Left colon (tissue), 2 donors: ENCODE measurements around the gene HSPA1B. TPM values are rescaled to one million over a fixed set of nuclear protein-coding genes. Genes with fewer than 3 reads are reported as not detected.
A peak's percentile ranks its signal among the peaks of the same experiment; 100 is the strongest.
"Not testable (repeated sequence)": the region's sequence is repeated elsewhere in the genome, so short reads cannot be mapped to it uniquely, and the experiment has no call there.

Source experiments
- ATAC-seq: fragments of 200-7000 bp; cut with Tn5 transposase; one replicate; pipeline ENCODE4 v1.9.1; 2020; ENCODE audit warnings: mild to moderate bottlenecking, moderate library complexity
- DNase-seq, 2 donors: peaks; one replicate each; pipeline ENCODE4 v3.0.0-alpha.2; 2020
- intact Hi-C, 2 donors: fragments of 100-400 bp; cut with DNase I in 1 of 2; cut with micrococcal nuclease in 1 of 2; formaldehyde crosslinking; loops; one replicate each; pipeline versions ENCODE4 v1.11.2 to v1.14.0; 2022; cut with DNase I, micrococcal nuclease
- total RNA-seq, 2 donors: library from RNA; stranded (reverse); fragmentation: NEBNext Ultra II Directional; extraction: Animal tissue kit (Norgen Biotek cat#: 25700); gene quantifications; one replicate each; pipeline ENCODE4 v1.2.1, GENCODE V29; 2021
- donor health status: DM: no; HTN: no; CAD: no.
- donor health status: DM: yes; HTN: yes; CAD: no.

HSPA1B gene
- total RNA-seq, 2 donors from 2014 or later, result 252 to 296 TPM

- no peak for ATAC-seq
- intact Hi-C loops, result no loop called here
These were observed 14.5 kb downstream of the HSPA1B start for GRCh38 chr6:31842053-31842452.

GRCh38 chr6:31844507-31844906 lies 17.0 kb downstream of the HSPA1B start:
- ATAC-seq, result no peak
- no peak for DNase-seq
- intact Hi-C loops, result no loop called here

More at GRCh38 chr6:31842053-31842452, 14.5 kb downstream of the HSPA1B start:
- no peak for DNase-seq

GRCh38 chr6:31847276-31847978 lies 19.9 kb downstream of the HSPA1B start:
- intact Hi-C loops, result no loop called here
- ATAC-seq, result peak; percentile 62

GRCh38 chr6:31850765-31851484 lies 23.4 kb downstream of the HSPA1B start:
- DNase-seq (no peak), ATAC-seq (no peak)
- intact Hi-C loops, result no loop called here

More at GRCh38 chr6:31847276-31847978, 19.9 kb downstream of the HSPA1B start:
- DNase-seq, result no peak

- ATAC-seq (peak; percentile 46), DNase-seq (no peak)
- intact Hi-C loops, result no loop called here
These were observed 23.9 kb downstream of the HSPA1B start for GRCh38 chr6:31851485-31851832.

DNA sequence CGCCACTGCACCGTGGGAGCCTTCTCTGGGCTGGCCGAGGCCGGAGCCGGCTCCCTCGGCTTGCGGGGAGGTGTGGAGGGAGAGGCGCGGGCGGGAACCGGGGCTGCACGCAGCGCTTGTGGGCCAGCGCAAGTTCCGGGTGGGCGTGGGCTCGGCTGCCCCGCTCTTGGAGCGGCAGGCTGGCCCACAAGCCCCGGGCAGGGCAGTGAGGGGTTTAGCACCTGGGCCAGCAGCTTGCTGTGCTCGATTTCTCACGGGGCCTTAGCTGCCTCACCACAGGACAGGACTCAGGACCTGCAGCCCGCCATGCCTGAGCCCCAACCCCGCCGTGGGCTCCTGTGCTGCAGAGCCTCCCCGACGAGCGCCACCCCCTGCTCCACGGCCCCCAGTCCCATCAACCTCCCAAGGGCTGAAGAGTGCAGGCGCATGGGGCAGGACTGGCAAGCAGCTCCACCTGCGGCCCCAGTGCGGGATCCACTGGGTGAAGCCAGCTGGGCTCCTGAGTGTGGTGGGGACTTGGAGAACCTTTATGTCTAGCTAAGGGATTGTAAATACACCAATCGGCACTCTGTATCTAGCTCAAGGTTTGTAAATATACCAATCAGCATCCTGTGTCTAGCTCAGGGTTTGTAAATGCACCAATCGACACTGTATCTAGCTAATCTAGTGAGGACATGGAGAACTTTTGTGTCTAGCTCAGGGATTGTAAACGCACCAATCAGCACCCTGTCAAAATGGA lies 24.6 kb downstream of the HSPA1B start:
- DNase-seq, ATAC-seq, intact Hi-C loops: not testable (repeated sequence)

DNA sequence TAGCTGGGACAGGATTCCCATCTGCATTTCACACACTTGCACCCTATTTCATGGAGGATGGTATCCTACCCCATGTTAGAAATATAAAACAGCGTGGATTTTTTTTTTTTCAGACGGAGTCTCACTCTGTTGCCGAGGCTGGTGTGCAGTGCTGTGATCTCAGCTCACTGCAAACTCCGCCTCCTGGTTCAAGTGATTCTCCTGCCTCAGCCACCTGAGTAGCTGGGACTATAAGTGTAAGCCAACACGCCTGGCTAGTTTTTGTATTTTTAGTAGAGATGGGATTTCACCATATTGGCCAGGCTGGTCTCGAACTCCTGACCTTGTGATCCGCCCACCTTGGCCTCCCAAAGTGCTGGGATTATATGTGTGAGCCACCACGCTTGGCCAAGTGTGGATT lies 30.2 kb downstream of the HSPA1B start:
- intact Hi-C loops, DNase-seq, ATAC-seq: not testable (repeated sequence)

DNA sequence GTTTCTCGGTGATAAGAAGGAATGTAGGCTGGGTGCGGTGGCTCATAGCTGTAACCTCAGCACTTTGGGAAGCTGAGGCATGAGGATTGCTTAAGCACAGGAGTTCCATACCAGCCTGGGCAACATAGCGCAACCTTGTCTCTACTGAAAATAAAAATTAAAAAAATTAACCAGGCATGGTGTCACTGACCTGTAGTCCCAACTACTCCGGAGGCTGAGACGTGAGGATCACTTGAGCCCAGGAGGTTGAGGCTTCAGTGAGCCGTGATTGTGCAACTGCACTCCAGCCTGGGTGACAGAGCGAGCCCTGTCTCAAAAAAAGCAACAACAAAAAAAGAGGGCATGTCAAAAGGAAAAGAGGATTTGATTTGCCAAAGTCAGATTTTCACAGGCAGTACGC lies 31.2 kb downstream of the HSPA1B start:
- intact Hi-C loops, result no loop called here
- no peak for ATAC-seq

GRCh38 chr6:31859923-31860322 lies 32.4 kb downstream of the HSPA1B start:
- intact Hi-C loops, result no loop called here
- DNase-seq (no peak), ATAC-seq (no peak)

More for the DNA sequence above, 31.2 kb downstream of the HSPA1B start:
- no peak for DNase-seq

DNA sequence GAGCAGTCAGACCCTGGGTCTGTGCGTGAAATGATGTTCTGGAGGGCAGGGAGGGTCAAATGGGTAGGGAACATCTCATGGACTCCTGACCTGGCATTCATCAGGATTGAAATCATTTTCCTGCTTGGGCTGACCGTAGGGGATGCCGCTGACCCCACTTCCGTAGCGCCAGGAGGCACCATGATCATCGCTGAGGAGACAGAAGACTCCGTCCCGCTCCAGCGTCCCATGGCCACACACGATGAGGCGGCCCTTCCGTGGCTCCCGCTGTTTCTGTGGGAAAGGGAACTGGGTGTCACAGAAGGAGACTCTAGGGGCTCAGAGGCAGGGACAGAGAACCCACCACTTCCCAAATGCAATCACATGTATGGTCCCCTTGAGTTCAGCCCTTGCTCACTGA lies 32.8 kb downstream of the HSPA1B start:
- intact Hi-C loops, result no loop called here

GRCh38 chr6:31861150-31861549 lies 33.6 kb downstream of the HSPA1B start:
- DNase-seq, result no peak
- intact Hi-C loops, result no loop called here
- ATAC-seq, result no peak

More for the DNA sequence above, 32.8 kb downstream of the HSPA1B start:
- ATAC-seq, result no peak
- DNase-seq, result no peak

DNA sequence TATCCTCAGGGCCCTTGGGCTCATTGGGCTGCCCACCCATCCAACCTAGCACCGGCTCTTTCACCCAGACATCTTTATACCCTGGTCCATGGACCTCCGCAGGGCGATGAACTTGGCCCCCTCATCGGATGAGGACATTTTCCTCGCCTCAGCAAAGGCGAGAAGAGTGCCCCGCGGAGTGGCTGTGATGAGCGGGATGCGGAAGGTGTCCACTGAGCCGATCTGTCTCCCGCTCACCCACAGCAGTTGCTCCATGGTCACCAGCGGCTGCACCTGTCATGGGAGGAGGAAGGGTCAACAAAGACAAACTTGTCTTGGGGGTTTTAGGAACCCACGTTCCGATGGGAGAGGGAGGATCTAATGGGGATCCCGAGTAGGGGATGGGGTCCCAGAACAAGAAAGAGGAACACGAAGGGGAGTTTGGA lies 34.4 kb downstream of the HSPA1B start:
- intact Hi-C loops, result no loop called here
- DNase-seq, result no peak
- no peak for ATAC-seq

DNA sequence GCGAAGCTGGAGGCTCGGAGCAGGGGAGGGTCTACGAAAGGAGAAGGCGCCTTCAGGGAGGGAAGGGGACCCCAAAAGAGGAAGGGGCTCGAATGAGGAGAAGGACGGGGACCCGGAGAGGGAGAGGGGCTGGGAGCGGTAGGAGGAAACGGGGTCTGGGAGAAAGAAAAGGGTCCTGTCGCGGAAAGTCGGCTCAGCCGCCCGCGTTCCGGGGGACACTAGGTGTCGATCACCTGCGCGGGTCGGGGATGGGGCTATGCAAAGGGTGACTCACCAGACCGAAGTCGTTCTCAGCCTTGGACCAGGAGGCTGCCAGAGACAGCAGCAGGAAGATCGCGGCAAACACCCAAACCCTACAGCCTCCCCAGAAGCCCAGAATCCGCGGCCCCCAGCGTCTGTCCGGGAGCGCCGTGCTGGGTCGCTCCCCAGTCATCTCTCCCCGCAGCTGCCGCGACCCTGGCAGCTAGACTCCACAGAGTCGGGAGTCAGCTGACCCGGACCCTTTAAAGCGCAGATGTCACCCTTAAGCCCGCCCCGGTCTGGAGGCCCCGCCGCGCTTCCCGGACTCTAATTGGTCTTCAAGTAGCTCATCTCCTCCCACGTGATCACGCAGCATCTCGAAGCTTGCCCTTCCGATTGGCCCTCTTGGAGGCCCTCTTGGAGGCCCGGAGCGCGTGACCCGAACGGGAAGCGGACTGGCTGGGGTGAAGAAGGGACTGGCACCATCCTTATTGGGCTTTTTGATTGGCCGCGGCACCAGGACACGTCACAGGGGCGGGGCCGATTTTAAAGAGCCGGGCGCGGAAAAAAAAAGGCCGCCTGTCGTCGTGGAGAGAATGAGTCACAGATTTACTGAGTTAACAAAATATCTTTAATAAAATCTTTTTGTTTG lies 35.1 kb downstream of the HSPA1B start, which contains the start of gene NEU1:
Gene NEU1, minus strand, starts transcription at position 478 of the 892 bp plus-strand sequence. Its CDS starts 45 bp downstream, at position 433.
- ATAC-seq (peak; percentile 95), DNase-seq (peak; percentile 98 to 100)
- intact Hi-C loops, result no loop called here

GRCh38 chr6:31864123-31864562 lies 36.6 kb downstream of the HSPA1B start:
- intact Hi-C loops, ATAC-seq, DNase-seq: not testable (repeated sequence)

GRCh38 chr6:31864818-31865204 lies 37.3 kb downstream of the HSPA1B start:
- ATAC-seq, result no peak

DNA sequence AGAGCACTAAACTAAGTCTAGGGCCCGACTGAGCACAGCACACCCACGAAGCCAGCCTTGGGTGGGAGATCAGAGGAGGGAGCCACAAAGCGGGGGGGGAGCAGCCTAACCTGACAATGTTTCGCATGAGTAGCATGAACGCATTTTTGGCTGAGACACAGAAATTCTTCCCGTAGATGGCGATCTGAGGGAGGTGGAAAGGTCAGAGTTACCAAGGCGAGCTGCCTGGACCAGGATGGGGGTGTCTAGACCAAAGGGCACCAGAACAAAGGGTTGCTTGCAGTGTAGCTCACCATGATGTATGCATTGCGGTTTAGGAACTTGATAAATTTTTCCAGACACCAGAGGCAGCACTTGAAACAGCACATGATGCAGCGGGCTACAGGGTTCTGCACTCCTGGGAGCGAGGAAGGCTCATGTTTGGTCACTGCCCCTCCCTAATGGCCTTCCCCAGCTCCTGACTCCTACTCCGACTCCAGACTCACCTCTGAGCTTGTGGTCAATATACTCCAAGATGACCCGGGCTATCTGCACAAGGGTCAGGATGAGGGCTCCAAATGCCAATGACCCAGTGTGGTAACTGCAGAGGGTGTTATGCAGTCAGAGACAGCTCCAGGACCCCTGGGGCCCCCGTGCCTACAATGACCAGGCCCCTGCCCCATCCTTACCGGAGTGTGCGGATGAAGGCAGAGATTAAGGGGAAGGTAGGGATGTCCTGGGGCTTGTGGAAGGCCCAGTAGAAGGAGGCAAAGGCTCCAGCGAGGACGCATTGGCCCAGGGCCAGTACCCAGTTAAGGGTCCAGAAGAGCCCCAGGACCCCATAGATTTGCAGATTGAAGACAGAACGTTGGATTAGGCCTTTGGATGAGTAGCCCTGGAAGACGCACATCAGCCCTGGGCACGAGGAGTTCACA lies 37.9 kb downstream of the HSPA1B start:
- ATAC-seq (no peak), DNase-seq (no peak)
- intact Hi-C loops, result no loop called here

More at GRCh38 chr6:31864818-31865204, 37.3 kb downstream of the HSPA1B start:
- no peak for DNase-seq
- intact Hi-C loops, result no loop called here

GRCh38 chr6:31868658-31868971 lies 41.1 kb downstream of the HSPA1B start:
- ATAC-seq, DNase-seq, intact Hi-C loops: not testable (repeated sequence)

DNA sequence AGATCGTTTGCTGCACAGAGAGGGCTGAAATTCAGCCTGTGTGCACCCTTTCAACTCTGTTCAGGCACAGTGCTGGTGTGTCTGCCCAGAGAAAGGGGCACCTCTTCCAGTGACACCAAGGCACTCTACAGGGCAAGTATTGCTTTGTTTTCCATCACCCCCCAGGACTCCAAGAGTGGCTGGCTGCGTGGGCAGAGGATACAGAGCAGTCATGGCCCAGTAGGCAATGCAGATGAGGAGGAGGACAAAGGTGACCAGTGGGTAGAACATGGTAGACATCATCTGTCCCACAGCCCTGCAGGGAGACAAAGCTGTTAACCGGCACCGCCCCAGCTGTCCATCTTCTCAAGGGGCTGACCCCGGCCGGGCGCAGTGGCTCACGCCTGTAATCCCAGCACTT lies 41.8 kb downstream of the HSPA1B start:
- DNase-seq (no peak), ATAC-seq (no peak)
- intact Hi-C loops, result no loop called here
